OCI-LY3 (cell line): ENCODE data around the gene ADGRL2.
A peak's percentile ranks its signal among the peaks of the same experiment; 100 is the strongest.

ENCODE experiments used
- EZH2phosphoT487 ChIP-seq: fragments of 200-600 bp; shearing (Covaris generic); IDR thresholded peaks from 2 replicates; pipeline ENCODE4 v1.6.1; 2018; ENCODE audit warnings: antibody characterized with exemption, mixed run types, low read depth
- TF ChIP-seq, protein P1 (sequence below): fragments of 200-600, 300-600 bp; sonication (generic); IDR thresholded peaks from 2 replicates; pipeline ENCODE4 v1.5.1; 2014; ENCODE audit warnings: antibody characterized with exemption, low read length, low read depth

- TF ChIP-seq, protein P1, sequence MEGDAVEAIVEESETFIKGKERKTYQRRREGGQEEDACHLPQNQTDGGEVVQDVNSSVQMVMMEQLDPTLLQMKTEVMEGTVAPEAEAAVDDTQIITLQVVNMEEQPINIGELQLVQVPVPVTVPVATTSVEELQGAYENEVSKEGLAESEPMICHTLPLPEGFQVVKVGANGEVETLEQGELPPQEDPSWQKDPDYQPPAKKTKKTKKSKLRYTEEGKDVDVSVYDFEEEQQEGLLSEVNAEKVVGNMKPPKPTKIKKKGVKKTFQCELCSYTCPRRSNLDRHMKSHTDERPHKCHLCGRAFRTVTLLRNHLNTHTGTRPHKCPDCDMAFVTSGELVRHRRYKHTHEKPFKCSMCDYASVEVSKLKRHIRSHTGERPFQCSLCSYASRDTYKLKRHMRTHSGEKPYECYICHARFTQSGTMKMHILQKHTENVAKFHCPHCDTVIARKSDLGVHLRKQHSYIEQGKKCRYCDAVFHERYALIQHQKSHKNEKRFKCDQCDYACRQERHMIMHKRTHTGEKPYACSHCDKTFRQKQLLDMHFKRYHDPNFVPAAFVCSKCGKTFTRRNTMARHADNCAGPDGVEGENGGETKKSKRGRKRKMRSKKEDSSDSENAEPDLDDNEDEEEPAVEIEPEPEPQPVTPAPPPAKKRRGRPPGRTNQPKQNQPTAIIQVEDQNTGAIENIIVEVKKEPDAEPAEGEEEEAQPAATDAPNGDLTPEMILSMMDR, result peak; percentile 31; the same call in 1 of the 2 replicates
- no peak for TF ChIP-seq EZH2phosphoT487
Measured at GRCh38 chr1:81811757-81812371, 11.1 kb downstream of the ADGRL2 start.
